IMR-90 (cell line): ENCODE measurements around the gene RALGAPB. TPM values are rescaled to one million over a fixed set of nuclear protein-coding genes. Genes with fewer than 3 reads are reported as not detected.

Experiments used
- ATAC-seq: fragments of 200-7000 bp; cut with Tn5 transposase; 2 replicates; pipeline ENCODE4 v1.9.1; 2020; ENCODE audit warnings: low read depth, mild to moderate bottlenecking, moderate library complexity
- BruUV-seq: library from RNA; stranded (reverse); fragments of 400-500 nt; replicated peaks from 2 replicates; lab custom pipeline; 2021; lab: Mats Ljungman, UMichigan
- CTCF ChIA-PET: fragments of 300-600 bp; formaldehyde crosslinking; extraction: SDS; loops from one replicate; lab custom pipeline; 2021; ENCODE audit warnings: antibody characterized with exemption; lab: Yijun Ruan, JAX
- POLR2A ChIA-PET: fragments of 300-600 bp; sonication (Branson Sonifier 250); formaldehyde crosslinking; loops from one replicate; lab custom pipeline; 2022; ENCODE audit warnings: antibody characterized with exemption; ENCODE audit not compliant: unreplicated experiment; lab: Charles Lee
- DNase-seq: peaks from one replicate; pipeline ENCODE4 v3.0.0; 2013
- H2AFZ ChIP-seq: replicated peaks from 2 replicates; pipeline ENCODE3; 2013; ENCODE audit warnings: low read length, mild to moderate bottlenecking; ENCODE audit not compliant: poor library complexity
- H2AK5ac ChIP-seq: 2 replicates; pipeline ENCODE4 v1.6.1; 2013; ENCODE audit warnings: low read depth, low read length, inconsistent platforms
- H2AK9ac ChIP-seq: replicated peaks from 2 replicates; pipeline ENCODE3; 2013; ENCODE audit warnings: mild to moderate bottlenecking, low read depth, low read length, moderate library complexity; ENCODE audit not compliant: poor library complexity
- H2BK120ac ChIP-seq: 2 replicates; pipeline ENCODE4 v1.6.1; 2013; ENCODE audit warnings: low read depth, low read length, inconsistent platforms
- H2BK15ac ChIP-seq: 3 replicates; pipeline ENCODE4 v1.6.1; 2013; ENCODE audit warnings: low read depth, low read length, inconsistent platforms
- H2BK20ac ChIP-seq: 2 replicates; pipeline ENCODE4 v1.6.1; 2013; ENCODE audit warnings: low read depth, mild to moderate bottlenecking, inconsistent platforms, low read length, moderate library complexity
- H2BK5ac ChIP-seq: 2 replicates; pipeline ENCODE4 v1.6.1; 2013; ENCODE audit warnings: mild to moderate bottlenecking, low read depth, low read length, inconsistent platforms; ENCODE audit not compliant: poor library complexity, severe bottlenecking
- H3K14ac ChIP-seq: replicated peaks from 2 replicates; pipeline ENCODE4 v1.6.1; 2013; ENCODE audit warnings: low read depth, low read length, inconsistent platforms
- H3K18ac ChIP-seq: 2 replicates; pipeline ENCODE4 v1.6.1; 2013; ENCODE audit warnings: low read depth, low read length, control low read depth
- H3K23ac ChIP-seq: 2 replicates; pipeline ENCODE4 v1.6.1; 2013; ENCODE audit warnings: low read depth, low read length, inconsistent platforms
- H3K27ac ChIP-seq: 2 replicates; pipeline ENCODE4 v1.5.1; 2013; ENCODE audit warnings: mild to moderate bottlenecking, control low read depth, low read length; ENCODE audit not compliant: insufficient read depth
- H3K27me3 ChIP-seq: 2 replicates; pipeline ENCODE4 v1.6.1; 2013; ENCODE audit warnings: low read length; ENCODE audit not compliant: control insufficient read depth, insufficient read depth
- H3K36me3 ChIP-seq: 2 replicates; pipeline ENCODE4 v1.6.1; 2013; ENCODE audit warnings: low read length, mixed read lengths; ENCODE audit not compliant: control insufficient read depth, insufficient read depth
- H3K4ac ChIP-seq: 2 replicates; pipeline ENCODE4 v1.6.1; 2013; ENCODE audit warnings: low read depth, low read length, inconsistent platforms
- H3K4me1 ChIP-seq: 2 replicates; pipeline ENCODE4 v1.6.1; 2013; ENCODE audit warnings: low read length, mixed read lengths; ENCODE audit not compliant: control insufficient read depth, insufficient read depth
- H3K4me2 ChIP-seq: 2 replicates; pipeline ENCODE4 v1.6.1; 2013; ENCODE audit warnings: low read depth, mild to moderate bottlenecking, control low read depth, low read length, moderate library complexity
- H3K4me3 ChIP-seq: 2 replicates; pipeline ENCODE4 v1.5.1; 2013; ENCODE audit warnings: low read depth, mild to moderate bottlenecking, control low read depth, low read length, moderate library complexity; ENCODE audit not compliant: insufficient read depth
- H3K56ac ChIP-seq: 2 replicates; pipeline ENCODE4 v1.6.1; 2013; ENCODE audit warnings: low read length, inconsistent platforms; ENCODE audit not compliant: insufficient read depth; ENCODE audit errors: extremely low read depth
- H3K79me1 ChIP-seq, 2 experiments: 2 replicates each; pipeline ENCODE4 v1.6.1; 2013; ENCODE audit warnings: low read length in 2 of 2, inconsistent platforms in 1 of 2, low read depth in 1 of 2
- H3K9ac ChIP-seq: 2 replicates; pipeline ENCODE4 v1.6.1; 2013; ENCODE audit warnings: low read depth, low read length, control low read depth
- H3K9me1 ChIP-seq: 2 replicates; pipeline ENCODE4 v1.6.1; 2013; ENCODE audit warnings: low read length, inconsistent platforms; ENCODE audit not compliant: insufficient read depth
- H3K9me3 ChIP-seq: 2 replicates; pipeline ENCODE4 v1.6.1; 2013; ENCODE audit warnings: low read length; ENCODE audit not compliant: control insufficient read depth, insufficient read depth
- H4K20me1 ChIP-seq: 2 replicates; pipeline ENCODE4 v1.6.1; 2013; ENCODE audit warnings: low read length, inconsistent platforms; ENCODE audit not compliant: insufficient read depth
- H4K5ac ChIP-seq: 2 replicates; pipeline ENCODE4 v1.6.1; 2013; ENCODE audit warnings: mild to moderate bottlenecking, low read depth, low read length, control low read depth
- H4K8ac ChIP-seq, 2 experiments: 2 replicates each; pipeline ENCODE4 v1.6.1; 2013; ENCODE audit warnings: low read depth in 2 of 2, low read length in 2 of 2, control low read depth in 1 of 2, inconsistent platforms in 1 of 2
- H4K91ac ChIP-seq: 2 replicates; pipeline ENCODE4 v1.6.1; 2013; ENCODE audit warnings: low read depth, low read length, inconsistent platforms; ENCODE audit not compliant: insufficient read depth
- BHLHE40 ChIP-seq: fragments of 150-350 bp; IDR thresholded peaks from 2 replicates; pipeline ENCODE4 v1.6.1; 2016; ENCODE audit warnings: mild to moderate bottlenecking, low read depth, low read length
- CHD1 ChIP-seq: IDR thresholded peaks from 2 replicates; pipeline ENCODE4 v1.6.1; 2012; ENCODE audit warnings: low read depth, low read length, improper control_type of control experiment
- FOS ChIP-seq: fragments of 150-350 bp; IDR thresholded peaks from 2 replicates; pipeline ENCODE4 v1.6.1; 2016; ENCODE audit warnings: low read depth, low read length
- MAFK ChIP-seq: IDR thresholded peaks from 2 replicates; pipeline ENCODE4 v1.6.1; 2012; ENCODE audit warnings: low read depth, low read length, improper control_type of control experiment
- MAZ ChIP-seq: IDR thresholded peaks from 2 replicates; pipeline ENCODE4 v1.6.1; 2012; ENCODE audit warnings: low read depth, mild to moderate bottlenecking, low read length, improper control_type of control experiment, moderate library complexity, borderline replicate concordance
- MXI1 ChIP-seq: IDR thresholded peaks from 2 replicates; pipeline ENCODE4 v1.6.1; 2012; ENCODE audit warnings: low read depth, mild to moderate bottlenecking, low read length, moderate library complexity, borderline replicate concordance
- NFE2L2 ChIP-seq: fragments of 150-350 bp; IDR thresholded peaks from 2 replicates; pipeline ENCODE4 v1.6.1; 2016; ENCODE audit warnings: low read depth, mild to moderate bottlenecking, low read length
- POLR2A ChIP-seq: IDR thresholded peaks from 2 replicates; pipeline ENCODE4 v1.6.1; 2012; ENCODE audit warnings: mild to moderate bottlenecking, low read depth, low read length
- RAD21 ChIP-seq: IDR thresholded peaks from 2 replicates; pipeline ENCODE4 v1.6.1; 2012; ENCODE audit warnings: low read length, improper control_type of control experiment
- RCOR1 ChIP-seq: IDR thresholded peaks from 2 replicates; pipeline ENCODE4 v1.6.1; 2012; ENCODE audit warnings: mild to moderate bottlenecking, low read length, improper control_type of control experiment; ENCODE audit not compliant: insufficient replicate concordance
- RFX5 ChIP-seq: IDR thresholded peaks from 2 replicates; pipeline ENCODE4 v1.8.0; 2012; ENCODE audit warnings: low read depth, mild to moderate bottlenecking, low read length, moderate library complexity
- SMC3 ChIP-seq: fragments of 150-350 bp; IDR thresholded peaks from 2 replicates; pipeline ENCODE4 v1.6.1; 2016; ENCODE audit warnings: low read depth, mild to moderate bottlenecking, antibody characterized with exemption, low read length, moderate library complexity
- WGBS, 2 experiments: methylation state at CpG; one replicate each; pipeline versions ENCODE4 v1.1.5 to v1.1.7; 2013; ENCODE audit warnings: missing lambda C conversion rate in 2 of 2; ENCODE audit not compliant: insufficient read length in 1 of 2; ENCODE audit errors: extremely low coverage in 2 of 2; 5-methylcytosine and 5-hydroxymethylcytosine counted together
- dilution Hi-C: fragments of 300-500 bp; cut with HindIII; formaldehyde crosslinking; loops from one replicate; pipeline ENCODE4 v1.14.3; 2018; ENCODE audit warnings: low sequenced_read_pairs; ENCODE audit not compliant: unreplicated experiment
- in situ Hi-C: fragments of 300-500 bp; cut with MboI; formaldehyde crosslinking; loops from 3 replicates; pipeline ENCODE4 v1.14.3; 2019; ENCODE audit warnings: low sequenced_read_pairs, inconsistent platforms, mixed read lengths
- intact Hi-C: fragments of 100-400 bp; cut with micrococcal nuclease; formaldehyde crosslinking; loops from 2 replicates; pipeline ENCODE4 v1.10.0; 2022
- polyA plus RNA-seq, 3 experiments: library from polyadenylated mRNA; depleted of rRNA; stranded (reverse); fragments of >200 nt; gene quantifications; 2 replicates each; pipeline ENCODE4 v1.2.3, GENCODE V29; 2012; ENCODE audit warnings: low replicate concordance in 1 of 3
- total RNA-seq: library from RNA; depleted of rRNA; stranded (reverse); fragments of >200 nt; gene quantifications from 2 replicates; pipeline ENCODE4 v1.2.3, GENCODE V29; 2012
- TF ChIP-seq, protein P1 (sequence below): fragments of 150-350 bp; IDR thresholded peaks from 2 replicates; pipeline ENCODE4 v1.6.1; 2016; ENCODE audit warnings: low read depth, mild to moderate bottlenecking, low read length, moderate library complexity, borderline replicate concordance
- TF ChIP-seq, protein P2 (sequence below): fragments of 150-350 bp; IDR thresholded peaks from 2 replicates; pipeline ENCODE4 v1.6.1; 2017; ENCODE audit warnings: mild to moderate bottlenecking, antibody characterized with exemption, low read length, low read depth
- TF ChIP-seq, protein P3 (sequence below): conservative IDR thresholded peaks from 2 replicates; pipeline ENCODE4 v1.5.1; 2012; ENCODE audit warnings: mild to moderate bottlenecking, low read depth, low read length, improper control_type of control experiment

RALGAPB gene
- total and polyA plus RNA-seq, 2 of the 4 experiments (the other 2 are of a cell fraction): 12.7 to 30.3 TPM

DNA sequence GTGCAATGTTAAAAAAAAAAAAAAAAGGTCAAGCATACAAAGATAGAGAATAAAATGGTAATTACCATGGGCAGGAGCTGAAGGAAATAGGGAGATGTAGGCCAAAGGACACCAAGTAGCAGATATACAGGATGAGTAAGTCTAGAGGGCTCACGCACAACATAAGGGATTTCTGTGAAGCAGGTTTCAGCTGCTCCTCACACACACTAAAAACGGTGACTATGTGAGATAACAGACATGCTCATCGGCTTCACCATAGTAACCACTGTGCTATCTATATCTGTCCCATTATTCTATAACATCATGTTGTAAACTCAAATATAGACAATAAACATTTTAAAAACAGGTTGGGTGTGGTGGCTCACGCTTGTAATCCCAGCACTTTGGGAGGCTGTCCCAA lies 49.1 kb upstream of the RALGAPB start (continued):
- TF ChIP-seq MAZ (no peak), SMC3 (no peak)

DNA sequence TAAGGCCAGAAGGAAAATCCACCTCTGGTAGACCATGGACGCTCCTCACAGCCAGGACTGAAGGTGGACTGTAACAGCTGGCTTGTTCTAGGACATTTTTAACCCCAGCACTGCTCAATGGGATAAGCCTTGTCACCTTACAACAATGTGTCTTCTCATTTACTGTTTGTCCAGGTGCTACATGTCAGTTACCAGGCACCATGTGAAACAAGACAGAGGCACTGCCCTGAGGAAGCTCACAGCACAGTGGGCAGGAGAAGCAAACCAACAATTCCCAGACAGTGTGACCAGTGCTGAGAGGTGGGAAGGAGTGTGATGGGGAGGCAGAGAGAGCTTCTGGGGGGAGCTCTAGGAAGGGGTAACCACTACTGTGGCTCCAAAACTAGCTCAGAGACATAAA lies 48.2 kb upstream of the RALGAPB start:
- ATAC-seq (no peak), DNase-seq (no peak)
- peaks cover 12% of the 10 kb centered on the region for H3K4me1 ChIP-seq
- no peak overlapping the region for H2BK120ac ChIP-seq
- no peak overlapping the region for H3K18ac ChIP-seq
- no peak overlapping the region for H2BK20ac ChIP-seq
- H4K8ac ChIP-seq: no peak overlapping the region
- H3K36me3 ChIP-seq: peaks cover 87% of the 10 kb centered on the region
- no peak overlapping the region for H2BK15ac ChIP-seq
- H4K5ac ChIP-seq: no peak overlapping the region
- H2AK9ac ChIP-seq: no peak overlapping the region
- no peak overlapping the region for H3K9ac ChIP-seq
- H4K20me1 ChIP-seq: peaks cover 94% of the 10 kb centered on the region
- no CpG with 5 or more reads among the region's 1 CpG for WGBS, 2 experiments
- peaks cover 43 to 93% of the 10 kb centered on the region in 2 experiments for H3K79me1 ChIP-seq
- ChIA-PET CTCF (no interaction called here), POLR2A (no interaction called here)
- no peak overlapping the region for H2AFZ ChIP-seq
- no peak overlapping the region for H2AK5ac ChIP-seq
- no peak overlapping the region for H3K14ac ChIP-seq
- no peak overlapping the region for H3K4me2 ChIP-seq
- no peak overlapping the region for H4K91ac ChIP-seq
- no TSS peak for BruUV-seq
- H3K9me3 ChIP-seq: no peaks in the 10 kb centered on the region
- H3K27ac ChIP-seq: no peak overlapping the region
- dilution Hi-C loops (no loop called here), in situ Hi-C loops (no loop called here), intact Hi-C loops (no loop called here)
- no peaks in the 10 kb centered on the region for H3K27me3 ChIP-seq
- H2BK5ac ChIP-seq: no peak overlapping the region
- H3K23ac ChIP-seq: no peak overlapping the region; the same call in 1 of the 2 replicates
- H3K4me3 ChIP-seq: no peak overlapping the region
- H3K4ac ChIP-seq: no peak overlapping the region
- H3K9me1 ChIP-seq: peaks cover 21% of the 10 kb centered on the region
- H3K56ac ChIP-seq: no peak overlapping the region
- TF ChIP-seq MAFK: no peak
- TF ChIP-seq RAD21: no peak
- TF ChIP-seq SMC3: no peak
- TF ChIP-seq, protein P1, sequence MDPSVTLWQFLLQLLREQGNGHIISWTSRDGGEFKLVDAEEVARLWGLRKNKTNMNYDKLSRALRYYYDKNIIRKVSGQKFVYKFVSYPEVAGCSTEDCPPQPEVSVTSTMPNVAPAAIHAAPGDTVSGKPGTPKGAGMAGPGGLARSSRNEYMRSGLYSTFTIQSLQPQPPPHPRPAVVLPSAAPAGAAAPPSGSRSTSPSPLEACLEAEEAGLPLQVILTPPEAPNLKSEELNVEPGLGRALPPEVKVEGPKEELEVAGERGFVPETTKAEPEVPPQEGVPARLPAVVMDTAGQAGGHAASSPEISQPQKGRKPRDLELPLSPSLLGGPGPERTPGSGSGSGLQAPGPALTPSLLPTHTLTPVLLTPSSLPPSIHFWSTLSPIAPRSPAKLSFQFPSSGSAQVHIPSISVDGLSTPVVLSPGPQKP: no peak
- TF ChIP-seq, protein P2, sequence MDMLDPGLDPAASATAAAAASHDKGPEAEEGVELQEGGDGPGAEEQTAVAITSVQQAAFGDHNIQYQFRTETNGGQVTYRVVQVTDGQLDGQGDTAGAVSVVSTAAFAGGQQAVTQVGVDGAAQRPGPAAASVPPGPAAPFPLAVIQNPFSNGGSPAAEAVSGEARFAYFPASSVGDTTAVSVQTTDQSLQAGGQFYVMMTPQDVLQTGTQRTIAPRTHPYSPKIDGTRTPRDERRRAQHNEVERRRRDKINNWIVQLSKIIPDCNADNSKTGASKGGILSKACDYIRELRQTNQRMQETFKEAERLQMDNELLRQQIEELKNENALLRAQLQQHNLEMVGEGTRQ: no peak
- no peak for TF ChIP-seq POLR2A
- TF ChIP-seq, protein P3, sequence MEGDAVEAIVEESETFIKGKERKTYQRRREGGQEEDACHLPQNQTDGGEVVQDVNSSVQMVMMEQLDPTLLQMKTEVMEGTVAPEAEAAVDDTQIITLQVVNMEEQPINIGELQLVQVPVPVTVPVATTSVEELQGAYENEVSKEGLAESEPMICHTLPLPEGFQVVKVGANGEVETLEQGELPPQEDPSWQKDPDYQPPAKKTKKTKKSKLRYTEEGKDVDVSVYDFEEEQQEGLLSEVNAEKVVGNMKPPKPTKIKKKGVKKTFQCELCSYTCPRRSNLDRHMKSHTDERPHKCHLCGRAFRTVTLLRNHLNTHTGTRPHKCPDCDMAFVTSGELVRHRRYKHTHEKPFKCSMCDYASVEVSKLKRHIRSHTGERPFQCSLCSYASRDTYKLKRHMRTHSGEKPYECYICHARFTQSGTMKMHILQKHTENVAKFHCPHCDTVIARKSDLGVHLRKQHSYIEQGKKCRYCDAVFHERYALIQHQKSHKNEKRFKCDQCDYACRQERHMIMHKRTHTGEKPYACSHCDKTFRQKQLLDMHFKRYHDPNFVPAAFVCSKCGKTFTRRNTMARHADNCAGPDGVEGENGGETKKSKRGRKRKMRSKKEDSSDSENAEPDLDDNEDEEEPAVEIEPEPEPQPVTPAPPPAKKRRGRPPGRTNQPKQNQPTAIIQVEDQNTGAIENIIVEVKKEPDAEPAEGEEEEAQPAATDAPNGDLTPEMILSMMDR: no peak
- no peak for TF ChIP-seq CHD1
- TF ChIP-seq MXI1: no peak
- TF ChIP-seq MAZ: no peak
- TF ChIP-seq BHLHE40: no peak
- no peak for TF ChIP-seq FOS
- no peak for TF ChIP-seq NFE2L2
- TF ChIP-seq RCOR1: no peak
- TF ChIP-seq RFX5: no peak
